ENCODE results near the gene SCAPER.
"Not testable (repeated sequence)": the region's sequence is repeated elsewhere in the genome, so short reads cannot be mapped to it uniquely, and the experiment has no call there.

The SCAPER gene

GRCh38 chr15:76311100-76311953, 593.8 kb downstream of the SCAPER start, which contains the start of gene ETFA:
ETFA (minus strand) TSS chr15:76311469; CDS start chr15:76311388, 81 bp downstream.
- DNase-seq: peak; percentile 95 to 97

DNA sequence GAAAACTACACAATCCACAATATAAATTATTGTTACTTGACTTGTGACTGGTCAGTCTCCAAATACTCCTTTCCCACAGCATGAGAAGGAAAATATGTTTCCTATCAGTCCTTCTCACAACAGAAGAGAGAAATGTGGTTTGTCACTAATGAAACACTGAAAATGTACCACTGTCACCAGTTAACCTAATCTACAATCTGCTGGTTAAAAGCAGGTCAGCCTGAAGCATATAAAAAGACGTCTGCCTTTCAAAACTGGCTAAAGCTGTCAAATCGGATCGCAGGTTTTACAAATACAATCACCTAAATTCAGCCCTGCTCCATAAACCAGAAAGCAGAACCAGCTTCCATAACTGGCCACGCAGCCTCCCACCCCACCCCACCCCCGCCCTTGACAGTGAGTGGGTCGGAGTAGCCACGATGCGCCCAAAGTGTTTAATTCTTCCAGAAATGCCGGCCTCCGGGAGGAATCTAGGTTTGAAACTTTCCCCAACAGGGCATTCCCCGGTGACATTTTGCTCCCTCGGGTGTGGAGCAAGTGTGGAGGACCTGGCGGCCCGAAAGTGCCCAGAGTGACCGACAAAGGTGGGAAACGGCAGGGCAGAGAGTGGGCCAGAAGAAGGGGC, 594.6 kb downstream of the SCAPER start:
- DNase-seq: peak; percentile 35 to 64

DNA sequence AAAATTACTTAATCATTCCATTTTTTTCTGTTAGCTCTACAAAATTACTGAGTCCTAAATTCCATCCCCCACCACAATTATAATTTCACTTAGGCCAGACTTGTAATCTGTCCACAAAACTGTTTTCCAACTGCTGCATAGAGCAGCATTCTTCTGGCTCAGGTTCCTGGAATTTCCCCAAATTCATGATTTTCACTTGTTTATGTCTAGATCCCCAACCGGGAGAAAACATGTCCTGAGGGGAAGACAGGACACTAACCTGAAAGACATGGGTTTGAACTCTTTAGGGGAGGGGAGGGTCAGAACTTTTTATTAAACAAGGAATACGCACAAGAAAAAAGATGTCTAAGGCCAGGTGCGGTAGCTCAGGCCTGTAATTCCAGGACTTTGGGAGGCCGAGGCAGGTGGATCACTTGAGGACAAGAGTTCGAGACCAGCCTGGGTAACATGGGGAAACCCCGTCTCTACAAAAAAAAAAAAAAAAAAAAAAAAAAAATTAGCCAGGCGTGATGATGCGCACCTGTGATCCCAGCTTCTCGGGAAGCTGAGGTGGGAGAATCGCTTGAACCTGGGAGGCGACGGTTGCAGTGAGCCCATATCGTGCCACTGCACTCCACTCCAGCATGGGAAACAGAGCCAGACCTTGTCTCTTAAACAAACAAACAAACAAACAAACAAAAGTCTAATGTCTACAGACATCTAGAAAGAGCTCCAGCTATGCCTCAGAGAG, 595.4 kb downstream of the SCAPER start:
- DNase-seq: no peak

DNA sequence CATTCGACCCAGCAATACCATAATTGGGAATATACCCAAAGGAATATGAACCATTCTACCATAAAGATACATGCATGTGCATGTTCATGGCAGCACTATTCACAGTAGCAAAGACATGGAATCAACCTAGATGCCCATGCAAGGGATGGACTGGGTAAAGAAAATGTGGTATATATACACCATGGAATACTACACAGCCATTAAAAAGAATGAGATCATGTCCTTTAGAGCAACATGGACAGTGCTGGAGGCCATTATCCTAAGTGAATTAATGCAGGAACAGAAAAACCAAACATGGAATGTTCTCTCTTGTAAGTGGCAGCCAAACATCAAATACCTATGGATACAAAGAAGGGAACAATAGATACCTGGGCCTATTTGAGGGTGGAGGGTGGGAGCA, 601.2 kb downstream of the SCAPER start:
- DNase-seq: no peak

GRCh38 chr15:76299786-76300185, 605.4 kb downstream of the SCAPER start:
- peak; percentile 25 to 41 for DNase-seq

- no peak for DNase-seq
Measured at GRCh38 chr15:76298986-76299385, 606.2 kb downstream of the SCAPER start.

DNA sequence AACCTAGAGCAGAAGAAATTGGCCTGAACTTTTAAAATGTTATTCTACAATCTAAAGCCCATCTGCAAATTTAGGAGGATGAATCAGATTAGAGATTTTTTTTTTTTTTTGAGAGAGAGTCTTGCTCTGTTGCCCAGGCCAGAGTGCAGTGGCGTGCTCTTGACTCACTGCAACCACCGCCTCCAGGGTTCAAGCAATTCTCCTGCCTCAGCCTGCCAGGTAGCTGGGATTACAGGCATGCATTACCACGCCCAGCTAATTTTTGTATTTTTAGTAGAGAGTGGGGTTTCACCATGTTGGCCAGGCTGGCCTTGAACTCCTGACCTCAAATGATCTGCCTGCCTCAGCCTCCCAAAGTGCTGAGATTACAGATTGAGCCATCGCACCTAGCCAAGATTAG, 607.2 kb downstream of the SCAPER start:
- DNase-seq: not testable (repeated sequence)
